ENCODE data around the gene MNX1.

Gene MNX1

GRCh38 chr7:156968183-156968582 is 42.3 kb downstream of the MNX1 start:
- TF ChIP-seq CTCF (IDR thresholded peaks at IDR 0.05; ENCODE audit: low read depth, low read length) = no peak
- DNase-seq (ENCODE audit: low read depth, low spot score) = no peak
- in situ Hi-C loops (cut with HindIII; ENCODE audit: low sequenced_read_pairs) = no loop called here
- no peak overlapping the region for H3K4me3 ChIP-seq (ENCODE audit: low read depth, low read length)

DNA sequence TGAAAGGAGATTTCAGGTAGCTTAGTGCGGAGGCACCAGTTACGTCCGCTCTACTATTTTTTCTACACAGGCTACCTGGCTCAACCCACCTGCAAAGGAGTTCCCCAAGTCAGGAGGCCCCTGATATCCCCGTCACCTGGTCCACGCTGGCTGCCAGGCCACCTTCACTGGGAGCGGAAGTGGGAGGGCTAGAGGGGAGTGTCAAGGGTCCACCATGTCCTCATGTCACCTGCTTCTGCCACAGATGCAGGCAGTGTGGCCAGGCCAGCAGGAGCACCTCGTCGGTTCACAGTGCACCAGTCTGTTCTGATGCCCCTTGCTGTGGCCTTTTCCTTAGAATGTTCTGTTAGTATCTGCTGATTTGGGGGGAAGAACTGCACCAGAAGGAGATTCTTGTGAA is 44.1 kb downstream of the MNX1 start:
- H3K4me3 ChIP-seq (ENCODE audit: low read depth, low read length) = no peak overlapping the region
- no peak for TF ChIP-seq CTCF (IDR thresholded peaks at IDR 0.05; ENCODE audit: low read depth, low read length)
- in situ Hi-C loops (cut with HindIII; ENCODE audit: low sequenced_read_pairs) = no loop called here
- DNase-seq (ENCODE audit: low read depth, low spot score) = no peak

GRCh38 chr7:156964971-156965370 is 45.5 kb downstream of the MNX1 start:
- no peak for TF ChIP-seq CTCF (IDR thresholded peaks at IDR 0.05; ENCODE audit: low read depth, low read length)
- H3K4me3 ChIP-seq (ENCODE audit: low read depth, low read length) = no peak overlapping the region
- DNase-seq (ENCODE audit: low read depth, low spot score) = no peak
- in situ Hi-C loops (cut with HindIII; ENCODE audit: low sequenced_read_pairs) = no loop called here

- no peak for TF ChIP-seq CTCF (IDR thresholded peaks at IDR 0.05; ENCODE audit: low read depth, low read length)
- H3K4me3 ChIP-seq (ENCODE audit: low read depth, low read length) = no peak overlapping the region
- DNase-seq (ENCODE audit: low read depth, low spot score) = no peak
- in situ Hi-C loops (cut with HindIII; ENCODE audit: low sequenced_read_pairs) = no loop called here
Observed at GRCh38 chr7:156963472-156963871, 47.0 kb downstream of the MNX1 start.

DNA sequence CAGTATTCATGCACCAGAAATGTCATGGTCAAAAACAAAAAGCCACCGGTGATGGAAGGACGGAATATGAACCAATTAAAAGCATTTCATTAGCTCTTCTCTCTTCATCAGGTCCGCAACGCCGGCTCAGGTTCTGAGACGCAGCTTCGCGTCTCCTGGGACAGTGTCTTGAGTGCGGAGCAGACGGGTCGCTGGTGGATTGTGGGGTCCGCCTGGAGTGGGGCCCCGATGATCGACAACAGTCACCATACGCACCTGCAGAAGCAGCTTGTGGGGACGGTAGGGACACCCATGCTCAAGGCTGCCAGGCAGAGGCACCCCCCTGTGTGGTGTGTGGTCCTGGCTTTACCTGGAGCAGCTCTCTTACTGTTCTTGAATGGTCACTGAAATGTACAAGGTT is 47.6 kb downstream of the MNX1 start:
- TF ChIP-seq CTCF (IDR thresholded peaks at IDR 0.05; ENCODE audit: low read depth, low read length) = no peak
- DNase-seq (ENCODE audit: low read depth, low spot score) = no peak
- no peak overlapping the region for H3K4me3 ChIP-seq (ENCODE audit: low read depth, low read length)
- in situ Hi-C loops (cut with HindIII; ENCODE audit: low sequenced_read_pairs) = no loop called here

- TF ChIP-seq CTCF (IDR thresholded peaks at IDR 0.05; ENCODE audit: low read depth, low read length) = no peak
- in situ Hi-C loops (cut with HindIII; ENCODE audit: low sequenced_read_pairs) = no loop called here
- no peak overlapping the region for H3K4me3 ChIP-seq (ENCODE audit: low read depth, low read length)
- no peak for DNase-seq (ENCODE audit: low read depth, low spot score)
Observed at GRCh38 chr7:156962145-156962544, 48.3 kb downstream of the MNX1 start.

DNA sequence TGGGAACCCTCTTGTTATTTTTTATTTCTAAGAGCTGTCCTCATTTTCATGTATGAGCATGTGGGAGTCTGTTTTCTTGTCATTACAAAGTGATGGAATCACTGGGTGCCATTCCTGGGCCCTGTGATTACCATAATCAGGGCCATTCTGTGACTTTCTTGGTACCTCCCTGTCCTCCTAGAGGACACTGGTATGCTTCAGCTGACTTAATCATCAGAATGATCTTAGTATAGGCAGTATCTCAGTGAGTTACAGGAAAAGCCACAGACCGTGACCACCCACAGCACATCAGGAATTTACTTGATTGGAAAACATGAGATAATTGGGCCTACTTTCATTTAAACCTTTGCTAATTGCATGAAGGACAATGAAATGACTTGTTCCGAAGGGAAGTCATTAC is 53.7 kb downstream of the MNX1 start:
- TF ChIP-seq CTCF (IDR thresholded peaks at IDR 0.05; ENCODE audit: low read depth, low read length) = no peak
- no peak overlapping the region for H3K4me3 ChIP-seq (ENCODE audit: low read depth, low read length)
- in situ Hi-C loops (cut with HindIII; ENCODE audit: low sequenced_read_pairs) = no loop called here
- no peak for DNase-seq (ENCODE audit: low read depth, low spot score)

Data from astrocyte of the spinal cord (primary cell).